SK-N-SH treated with all-trans-retinoic acid at 6 μM for 48 hours (cell line): Measurements from ENCODE around the gene GLI2.

Source experiments
- CSDC2 ChIP-seq: fragments of 250-450 bp; sonication (Bioruptor Pico); IDR thresholded peaks from 2 replicates; pipeline ENCODE4 v1.5.0; 2020; ENCODE audit warnings: mild to moderate bottlenecking, moderate library complexity
- ZC3H10 ChIP-seq: fragments of 250-450 bp; sonication (Bioruptor Pico); IDR thresholded peaks from 2 replicates; pipeline ENCODE4 v1.5.1; 2021; ENCODE audit warnings: mild to moderate bottlenecking, moderate library complexity
- ZFP3 ChIP-seq: fragments of 250-450 bp; sonication (Bioruptor Pico); IDR thresholded peaks from 2 replicates; pipeline ENCODE4 v1.5.0; 2020; ENCODE audit warnings: mild to moderate bottlenecking, moderate library complexity
- ZFP30 ChIP-seq: fragments of 450-650 bp; formaldehyde crosslinking; IDR thresholded peaks from 2 replicates; pipeline ENCODE4 v1.5.0; 2022; ENCODE audit warnings: mild to moderate bottlenecking, moderate library complexity
- TF ChIP-seq, protein P1 (sequence below): fragments of 250-450 bp; sonication (Bioruptor Pico); IDR thresholded peaks from 2 replicates; pipeline ENCODE4 v1.5.0; 2020; ENCODE audit warnings: mild to moderate bottlenecking, moderate library complexity

DNA sequence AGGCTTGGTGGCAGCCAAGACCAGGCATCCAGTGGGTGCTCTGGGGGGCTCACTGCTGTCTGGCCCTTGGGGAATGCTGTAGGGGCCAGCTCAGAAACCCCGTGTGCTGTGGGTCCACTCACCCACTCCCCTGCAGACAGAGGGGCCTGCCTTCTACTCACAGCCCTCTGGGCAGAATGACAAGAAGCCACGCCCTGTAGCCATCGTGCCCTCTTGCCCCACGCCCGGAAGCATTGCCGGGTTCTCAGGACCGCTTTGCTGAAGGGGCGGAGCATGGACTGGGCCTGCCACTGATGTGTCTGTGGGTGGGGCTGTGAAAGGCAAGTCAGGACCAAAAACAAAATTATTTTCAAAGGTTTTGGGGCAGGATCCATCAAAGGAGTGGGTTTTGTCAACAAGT lies 27.8 kb downstream of the GLI2 start:
- TF ChIP-seq ZFP3 (CRISPR knock-in tag) (no peak), ZFP30 (CRISPR knock-in tag) (no peak), CSDC2 (CRISPR knock-in tag) (no peak), ZC3H10 (no peak)
- TF ChIP-seq, protein P1, sequence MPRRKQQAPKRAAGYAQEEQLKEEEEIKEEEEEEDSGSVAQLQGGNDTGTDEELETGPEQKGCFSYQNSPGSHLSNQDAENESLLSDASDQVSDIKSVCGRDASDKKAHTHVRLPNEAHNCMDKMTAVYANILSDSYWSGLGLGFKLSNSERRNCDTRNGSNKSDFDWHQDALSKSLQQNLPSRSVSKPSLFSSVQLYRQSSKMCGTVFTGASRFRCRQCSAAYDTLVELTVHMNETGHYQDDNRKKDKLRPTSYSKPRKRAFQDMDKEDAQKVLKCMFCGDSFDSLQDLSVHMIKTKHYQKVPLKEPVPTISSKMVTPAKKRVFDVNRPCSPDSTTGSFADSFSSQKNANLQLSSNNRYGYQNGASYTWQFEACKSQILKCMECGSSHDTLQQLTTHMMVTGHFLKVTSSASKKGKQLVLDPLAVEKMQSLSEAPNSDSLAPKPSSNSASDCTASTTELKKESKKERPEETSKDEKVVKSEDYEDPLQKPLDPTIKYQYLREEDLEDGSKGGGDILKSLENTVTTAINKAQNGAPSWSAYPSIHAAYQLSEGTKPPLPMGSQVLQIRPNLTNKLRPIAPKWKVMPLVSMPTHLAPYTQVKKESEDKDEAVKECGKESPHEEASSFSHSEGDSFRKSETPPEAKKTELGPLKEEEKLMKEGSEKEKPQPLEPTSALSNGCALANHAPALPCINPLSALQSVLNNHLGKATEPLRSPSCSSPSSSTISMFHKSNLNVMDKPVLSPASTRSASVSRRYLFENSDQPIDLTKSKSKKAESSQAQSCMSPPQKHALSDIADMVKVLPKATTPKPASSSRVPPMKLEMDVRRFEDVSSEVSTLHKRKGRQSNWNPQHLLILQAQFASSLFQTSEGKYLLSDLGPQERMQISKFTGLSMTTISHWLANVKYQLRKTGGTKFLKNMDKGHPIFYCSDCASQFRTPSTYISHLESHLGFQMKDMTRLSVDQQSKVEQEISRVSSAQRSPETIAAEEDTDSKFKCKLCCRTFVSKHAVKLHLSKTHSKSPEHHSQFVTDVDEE (CRISPR knock-in tag), result no peak
